Left lung (tissue), 10 donors: ENCODE measurements around the gene NCKAP5L. TPM values are rescaled to one million over a fixed set of nuclear protein-coding genes. Genes with fewer than 3 reads are reported as not detected.
A peak's percentile ranks its signal among the peaks of the same experiment; 100 is the strongest.
"Not testable (repeated sequence)": the region's sequence is repeated elsewhere in the genome, so short reads cannot be mapped to it uniquely, and the experiment has no call there.

Experiments
- ATAC-seq: fragments of 200-7000 bp; cut with Tn5 transposase; one replicate; pipeline ENCODE4 v1.9.1; 2020; ENCODE audit warnings: moderate library complexity
- DNase-seq, 4 donors: peaks; one replicate each; pipeline ENCODE4 v3.0.0-alpha.2; 2013 to 2020
- H3K27ac ChIP-seq, 2 donors: fragments of 200-600 bp; sonication (generic) in 1 of 2; one replicate each; pipeline versions ENCODE4 v1.5.0 to v1.8.0; 2020 to 2021
- H3K27me3 ChIP-seq, 2 donors: fragments of 200-600 bp; sonication (generic) in 1 of 2; one replicate each; pipeline versions ENCODE4 v1.5.0 to v1.8.0; 2020 to 2021
- H3K36me3 ChIP-seq, 2 donors: fragments of 200-600 bp; sonication (generic) in 1 of 2; one replicate each; pipeline versions ENCODE4 v1.5.0 to v1.8.0; 2020 to 2021
- H3K4me1 ChIP-seq, 2 donors: fragments of 200-600 bp; one replicate each; pipeline ENCODE4 v1.8.0; 2021
- H3K4me3 ChIP-seq, 2 donors: fragments of 200-600 bp; sonication (generic) in 1 of 2; one replicate each; pipeline versions ENCODE4 v1.5.0 to v1.8.0; 2020 to 2021; ENCODE audit warnings: mild to moderate bottlenecking in 1 of 2
- H3K9me3 ChIP-seq, 2 donors: fragments of 200-600 bp; sonication (generic) in 1 of 2; one replicate each; pipeline versions ENCODE4 v1.5.0 to v1.8.0; 2020 to 2021
- CTCF ChIP-seq, 2 donors: fragments of 200-600 bp; sonication (generic) in 1 of 2; IDR thresholded peaks; one replicate each; pipeline versions ENCODE4 v1.5.0 to v1.8.0; 2021; ENCODE audit warnings: antibody characterized with exemption in 2 of 2
- intact Hi-C, 2 donors: fragments of 100-400 bp; cut with DNase I; formaldehyde crosslinking; loops; one replicate each; pipeline versions ENCODE4 v1.11.2 to v1.14.2; 2022
- polyA plus RNA-seq, 6 donors: library from polyadenylated mRNA; unstranded; fragments of 120-200 nt; gene quantifications; one replicate each; pipeline ENCODE4 v1.2.1, GENCODE V29; 2013; ENCODE audit not compliant: insufficient read length in 6 of 6
- total RNA-seq, 2 donors: library from RNA; stranded (reverse); fragmentation: NEBNext Ultra II Directional; extraction: Animal tissue kit (Norgen Biotek cat#: 25700); gene quantifications; one replicate each; pipeline ENCODE4 v1.2.1, GENCODE V29; 2021
- donor health status: DM: no; HTN: yes; CAD: no.
- donor health status: DM: no; HTN: no; CAD: no.

Gene NCKAP5L
- total and polyA plus RNA-seq, 8 donors, result 16.4 to 29.9 (median 21.9) TPM

GRCh38 chr12:49865109-49865781, 37.0 kb upstream of the NCKAP5L start:
- no peak for ATAC-seq
- H3K9me3 ChIP-seq, result no peaks in the 10 kb centered on the region
- no peak overlapping the region for H3K4me3 ChIP-seq
- no peak overlapping the region for H3K27ac ChIP-seq
- peaks cover 20 to 29% of the 10 kb centered on the region in 2 donors for H3K4me1 ChIP-seq
- no peak for TF ChIP-seq CTCF (IDR thresholded peaks at IDR 0.05)
- intact Hi-C loops, result loop anchor here in 1 of 2 donors (10.0 kb wide), 1 partner anchor 80 kb away; no protein-coding TSS in a partner anchor
- DNase-seq, result peak in 1 of 4 donors; percentile 45
- no peaks in the 10 kb centered on the region for H3K36me3 ChIP-seq
- H3K27me3 ChIP-seq, result no peaks in the 10 kb centered on the region

- H3K9me3 ChIP-seq, result no peaks in the 10 kb centered on the region
- no peak for ATAC-seq
- no peak overlapping the region for H3K4me3 ChIP-seq
- peaks cover 19 to 27% of the 10 kb centered on the region in 2 donors for H3K4me1 ChIP-seq
- intact Hi-C loops, result loop anchor here in 1 of 2 donors (10.0 kb wide), 1 partner anchor 80 kb away; no protein-coding TSS in a partner anchor
- no peak for DNase-seq
- H3K27me3 ChIP-seq, result peaks cover 0 to under 1% of the 10 kb centered on the region in 2 donors
- no peak overlapping the region for H3K27ac ChIP-seq
- TF ChIP-seq CTCF (IDR thresholded peaks at IDR 0.05), result no peak
- H3K36me3 ChIP-seq, result no peaks in the 10 kb centered on the region
Measured at GRCh38 chr12:49864798-49865090, 36.5 kb upstream of the NCKAP5L start.

GRCh38 chr12:49863946-49864797, 36.0 kb upstream of the NCKAP5L start:
- H3K4me3 ChIP-seq, result no peak overlapping the region
- ATAC-seq (no peak), DNase-seq (no peak)
- peaks cover 13 to 21% of the 10 kb centered on the region in 2 donors for H3K4me1 ChIP-seq
- H3K27ac ChIP-seq, result no peak overlapping the region
- no peaks in the 10 kb centered on the region for H3K9me3 ChIP-seq
- intact Hi-C loops, result loop anchor here in 1 of 2 donors (10.0 kb wide), 1 partner anchor 81 kb away; no protein-coding TSS in a partner anchor
- peaks cover 0 to 6% of the 10 kb centered on the region in 2 donors for H3K27me3 ChIP-seq
- H3K36me3 ChIP-seq, result no peaks in the 10 kb centered on the region
- no peak for TF ChIP-seq CTCF (IDR thresholded peaks at IDR 0.05)

GRCh38 chr12:49860921-49861320, 32.7 kb upstream of the NCKAP5L start:
- H3K4me3 ChIP-seq, H3K36me3 ChIP-seq, ATAC-seq, H3K27ac ChIP-seq, H3K9me3 ChIP-seq, H3K4me1 ChIP-seq: not testable (repeated sequence)
- peaks cover 0 to 19% of the 10 kb centered on the region in 2 donors for H3K27me3 ChIP-seq
- intact Hi-C loops, result loop anchor here in 1 of 2 donors (10.0 kb wide), 1 partner anchor 84 kb away; no protein-coding TSS in a partner anchor
- peak in 1 of 4 donors; percentile 41 for DNase-seq

GRCh38 chr12:49855890-49856289, 27.7 kb upstream of the NCKAP5L start:
- H3K9me3 ChIP-seq, ATAC-seq, intact Hi-C loops, H3K27ac ChIP-seq, H3K36me3 ChIP-seq, DNase-seq, H3K4me3 ChIP-seq, H3K4me1 ChIP-seq: not testable (repeated sequence)
- peaks cover 0 to 19% of the 10 kb centered on the region in 2 donors for H3K27me3 ChIP-seq

GRCh38 chr12:49854976-49855375, 26.8 kb upstream of the NCKAP5L start:
- Histone ChIP-seq H3K27me3 (peaks cover 0 to 23% of the 10 kb centered on the region in 2 donors), H3K4me3 (no peak overlapping the region), H3K4me1 (no peaks in the 10 kb centered on the region), H3K9me3 (no peaks in the 10 kb centered on the region), H3K27ac (no peak overlapping the region), H3K36me3 (no peaks in the 10 kb centered on the region)
- DNase-seq, result no peak
- TF ChIP-seq CTCF (IDR thresholded peaks at IDR 0.05), result no peak
- intact Hi-C loops, result no loop called here
- ATAC-seq, result no peak
